GM04503 (cell line): ENCODE data around the gene ABCE1.

Experiments used
- DNase-seq: peaks from one replicate; pipeline ENCODE4 v3.0.0-alpha.2; 2012; ENCODE audit warnings: low read depth

The ABCE1 gene

DNA sequence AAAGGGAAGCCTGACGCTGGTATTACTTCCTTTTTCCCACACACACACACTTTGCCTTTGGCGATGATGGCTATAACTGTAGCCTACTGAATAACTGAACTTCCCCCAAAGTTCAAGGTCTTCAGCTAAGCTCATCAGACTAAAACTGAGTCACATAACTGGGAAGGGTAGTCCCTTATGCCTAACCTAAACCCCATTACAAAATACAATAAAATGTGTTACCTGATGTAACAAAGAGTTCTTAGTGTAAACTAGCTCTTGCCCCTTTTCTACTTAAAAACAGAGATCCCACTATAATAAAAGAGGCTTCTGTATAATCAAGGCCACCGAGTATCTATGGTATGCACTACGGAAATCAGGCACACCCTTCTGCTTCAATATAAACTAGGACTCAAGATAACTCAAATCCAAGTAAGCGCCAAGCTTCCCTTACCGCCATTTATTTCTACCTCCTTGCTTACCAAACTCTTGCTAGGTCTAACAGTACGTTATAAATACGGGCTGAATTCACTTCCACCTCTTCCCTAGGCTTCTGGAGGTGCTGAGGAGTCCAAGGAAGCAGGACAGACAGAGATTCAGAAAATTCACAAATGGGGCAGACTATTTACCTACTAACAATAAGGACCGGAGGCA is 79.9 kb downstream of the ABCE1 start:
- no peak for DNase-seq

DNA sequence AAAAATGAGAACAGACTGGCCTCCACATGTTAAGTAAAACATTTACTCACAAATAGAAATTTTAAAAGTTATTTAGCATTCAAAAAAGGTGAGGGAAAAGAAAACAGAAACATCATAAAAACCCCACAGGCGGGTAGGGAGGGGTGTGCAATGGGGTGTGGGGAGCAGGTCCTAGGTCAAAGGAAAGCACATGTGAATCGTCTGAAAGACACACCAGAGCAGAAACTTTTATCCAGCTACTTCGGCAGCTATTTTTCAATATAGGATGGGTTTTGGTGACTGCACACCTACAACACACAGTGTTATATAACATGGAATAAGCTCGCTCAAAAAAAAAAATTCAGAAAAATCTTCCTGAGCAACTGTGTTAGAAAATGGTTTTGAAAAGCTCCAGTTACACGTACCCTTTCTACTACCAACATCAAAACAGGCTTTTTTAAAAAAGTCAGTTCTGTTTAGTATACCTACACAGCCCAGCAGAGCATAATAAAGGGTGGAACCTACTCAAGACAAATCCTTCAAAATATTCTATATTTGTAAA is 80.7 kb downstream of the ABCE1 start:
- DNase-seq: no peak
